H9 (cell line): Measurements from ENCODE around the gene CCSER2. TPM values are rescaled to one million over a fixed set of nuclear protein-coding genes. Genes with fewer than 3 reads are reported as not detected.

ENCODE experiments used
- DNase-seq: peaks from one replicate; pipeline ENCODE4 v3.0.0-alpha.2; 2017
- H2AFZ ChIP-seq: one replicate; pipeline ENCODE4 v1.6.1; 2013; ENCODE audit warnings: mild to moderate bottlenecking, low read length, control low read depth, moderate library complexity
- H2AK5ac ChIP-seq: 2 replicates; pipeline ENCODE4 v1.6.1; 2013; ENCODE audit warnings: low read length, control low read depth, mixed read lengths; ENCODE audit not compliant: insufficient read length
- H2BK120ac ChIP-seq: one replicate; pipeline ENCODE4 v1.6.1; 2013; ENCODE audit warnings: low read depth, mild to moderate bottlenecking, low read length, control low read depth, inconsistent platforms; ENCODE audit not compliant: poor library complexity, severe bottlenecking
- H2BK12ac ChIP-seq: 2 replicates; pipeline ENCODE4 v1.6.1; 2013; ENCODE audit warnings: low read length, control low read depth, mixed read lengths, low read depth; ENCODE audit not compliant: insufficient read length
- H2BK15ac ChIP-seq: 2 replicates; pipeline ENCODE4 v1.6.1; 2013; ENCODE audit warnings: low read depth, low read length, control low read depth
- H2BK20ac ChIP-seq: one replicate; pipeline ENCODE4 v1.6.1; 2013; ENCODE audit warnings: low read depth, mild to moderate bottlenecking, low read length, control low read depth, inconsistent platforms; ENCODE audit not compliant: poor library complexity, severe bottlenecking
- H2BK5ac ChIP-seq: 2 replicates; pipeline ENCODE4 v1.6.1; 2013; ENCODE audit warnings: low read length, control low read depth, mixed read lengths; ENCODE audit not compliant: insufficient read length
- H3K14ac ChIP-seq: 2 replicates; pipeline ENCODE4 v1.6.1; 2013; ENCODE audit warnings: low read length, control low read depth; ENCODE audit not compliant: insufficient read depth
- H3K18ac ChIP-seq: 2 replicates; pipeline ENCODE4 v1.6.1; 2013; ENCODE audit warnings: low read depth, mild to moderate bottlenecking, mixed read lengths, low read length, control low read depth; ENCODE audit not compliant: insufficient read length
- H3K23ac ChIP-seq: 2 replicates; pipeline ENCODE4 v1.6.1; 2013; ENCODE audit warnings: low read length, control low read depth, mixed read lengths, low read depth; ENCODE audit not compliant: insufficient read length
- H3K23me2 ChIP-seq: 2 replicates; pipeline ENCODE4 v1.6.1; 2013; ENCODE audit warnings: low read depth, mild to moderate bottlenecking, mixed read lengths, low read length, control low read depth; ENCODE audit not compliant: insufficient read length, poor library complexity, severe bottlenecking
- H3K27ac ChIP-seq: 2 replicates; pipeline ENCODE4 v1.5.1; 2013; ENCODE audit warnings: low read length, control low read depth, mixed read lengths, low read depth; ENCODE audit not compliant: insufficient read length
- H3K27me3 ChIP-seq: 2 replicates; pipeline ENCODE4 v1.6.1; 2013; ENCODE audit warnings: low read length, control low read depth, inconsistent platforms; ENCODE audit not compliant: insufficient read depth
- H3K4ac ChIP-seq: 2 replicates; pipeline ENCODE4 v1.6.1; 2013; ENCODE audit warnings: low read depth, mild to moderate bottlenecking, control low read depth, inconsistent platforms, low read length, moderate library complexity
- H3K4me1 ChIP-seq: 2 replicates; pipeline ENCODE4 v1.6.1; 2013; ENCODE audit warnings: low read length, control low read depth, inconsistent platforms; ENCODE audit not compliant: insufficient read depth
- H3K4me2 ChIP-seq: 2 replicates; pipeline ENCODE4 v1.6.1; 2013; ENCODE audit warnings: low read length, control low read depth, mixed read lengths; ENCODE audit not compliant: insufficient read length, insufficient read depth
- H3K56ac ChIP-seq: 2 replicates; pipeline ENCODE4 v1.6.1; 2013; ENCODE audit warnings: low read depth, mild to moderate bottlenecking, mixed read lengths, low read length, control low read depth; ENCODE audit not compliant: insufficient read length
- H3K79me1 ChIP-seq: 2 replicates; pipeline ENCODE4 v1.6.1; 2013; ENCODE audit warnings: low read depth, mild to moderate bottlenecking, moderate library complexity, low read length, control low read depth, inconsistent platforms; ENCODE audit not compliant: insufficient read depth, poor library complexity, severe bottlenecking
- H3K79me2 ChIP-seq: 2 replicates; pipeline ENCODE4 v1.6.1; 2013; ENCODE audit warnings: low read length, control low read depth, inconsistent platforms; ENCODE audit not compliant: insufficient read depth
- H3K9ac ChIP-seq: 2 replicates; pipeline ENCODE4 v1.6.1; 2013; ENCODE audit warnings: low read length, control low read depth, mixed read lengths; ENCODE audit not compliant: insufficient read length; ENCODE audit errors: extremely low read depth
- H3K9me3 ChIP-seq: one replicate; pipeline ENCODE4 v1.6.1; 2013; ENCODE audit warnings: low read depth, low read length, inconsistent platforms; ENCODE audit not compliant: control insufficient read depth
- H3T11ph ChIP-seq: one replicate; pipeline ENCODE4 v1.6.1; 2013; ENCODE audit warnings: mild to moderate bottlenecking, low read length, control low read depth, inconsistent platforms
- H4K20me1 ChIP-seq: one replicate; pipeline ENCODE4 v1.6.1; 2013; ENCODE audit not compliant: control insufficient read depth, insufficient read length, insufficient read depth
- H4K5ac ChIP-seq: 2 replicates; pipeline ENCODE4 v1.6.1; 2013; ENCODE audit warnings: low read depth, mild to moderate bottlenecking, mixed read lengths, low read length, control low read depth; ENCODE audit not compliant: insufficient read length
- H4K8ac ChIP-seq: replicated peaks from 2 replicates; pipeline ENCODE4 v1.6.1; 2013; ENCODE audit warnings: low read length, control low read depth, mixed read lengths, low read depth; ENCODE audit not compliant: insufficient read length
- H4K91ac ChIP-seq: 2 replicates; pipeline ENCODE4 v1.6.1; 2013; ENCODE audit warnings: low read depth, mild to moderate bottlenecking, moderate library complexity, mixed read lengths, low read length, control low read depth; ENCODE audit not compliant: insufficient read length
- H3K27ac Mint-ChIP-seq, 3 experiments: 2 replicates in 2 of 3; 3 replicates in 1 of 3; pipeline ENCODE4 v1.8.0; 2020 to 2021; ENCODE audit warnings: mixed read lengths in 3 of 3, mild to moderate bottlenecking in 1 of 3, moderate library complexity in 1 of 3
- H3K27me3 Mint-ChIP-seq: 2 replicates; pipeline ENCODE4 v1.8.0; 2021; ENCODE audit warnings: low read depth, mild to moderate bottlenecking, moderate library complexity, mixed read lengths
- H3K36me3 Mint-ChIP-seq, 3 experiments: 2 replicates in 2 of 3; 3 replicates in 1 of 3; pipeline ENCODE4 v1.8.0; 2020 to 2021; ENCODE audit warnings: low read depth in 3 of 3, mixed read lengths in 3 of 3; ENCODE audit not compliant: insufficient read depth in 1 of 3
- H3K4me1 Mint-ChIP-seq, 2 experiments: 2 replicates each; pipeline ENCODE4 v1.8.0; 2020; ENCODE audit warnings: mixed read lengths in 2 of 2
- H3K4me3 Mint-ChIP-seq, 2 experiments: 2 replicates in 1 of 2; 3 replicates in 1 of 2; pipeline ENCODE4 v1.8.0; 2020 to 2021; ENCODE audit warnings: mild to moderate bottlenecking in 2 of 2, mixed read lengths in 2 of 2, moderate library complexity in 1 of 2
- H3K9me3 Mint-ChIP-seq, 2 experiments: 2 replicates in 1 of 2; 3 replicates in 1 of 2; pipeline ENCODE4 v1.8.0; 2020; ENCODE audit warnings: mild to moderate bottlenecking in 2 of 2, mixed read lengths in 2 of 2, moderate library complexity in 1 of 2
- CTCF ChIP-seq: fragments of 200-600 bp; sonication (generic); conservative IDR thresholded peaks from 3 replicates; pipeline ENCODE4 v1.8.0; 2021; ENCODE audit warnings: antibody characterized with exemption, mild to moderate bottlenecking
- WGBS: extraction: QIAGEN DNeasy Blood & Tissue Kit; methylation state at CpG from one replicate; pipeline ENCODE4 v1.1.7; 2013; ENCODE audit warnings: missing lambda C conversion rate, low lambda C conversion rate, mixed read lengths; ENCODE audit not compliant: insufficient read length; ENCODE audit errors: extremely low coverage; 5-methylcytosine and 5-hydroxymethylcytosine counted together
- total RNA-seq: library from RNA; stranded (reverse); gene quantifications from 2 replicates; pipeline ENCODE4 v1.2.1, GENCODE V29; 2021

Gene CCSER2
- total RNA-seq, 1 experiment from 2014 or later, result 22.2 TPM

- Histone ChIP-seq H2BK120ac (no peak overlapping the region), H2BK15ac (no peak overlapping the region), H4K8ac (no peak overlapping the region), H2BK12ac (no peak overlapping the region), H3K4ac (no peak overlapping the region), H3K9ac (no peak overlapping the region), H3K23me2 (no peaks in the 10 kb centered on the region), H3T11ph (no peak overlapping the region), H3K4me2 (no peak overlapping the region), H3K27me3 (no peaks in the 10 kb centered on the region), H2BK5ac (no peak overlapping the region), H3K56ac (no peak overlapping the region), H3K4me1 (no peaks in the 10 kb centered on the region), H2BK20ac (no peak overlapping the region), H4K5ac (no peak overlapping the region), H4K20me1 (no peaks in the 10 kb centered on the region), H2AFZ (no peak overlapping the region), H3K14ac (no peak overlapping the region), H4K91ac (no peak overlapping the region), H3K79me2 (peaks cover 2% of the 10 kb centered on the region; the same call in 1 of the 2 replicates), H3K9me3 (no peaks in the 10 kb centered on the region), H3K23ac (no peak overlapping the region), H3K79me1 (no peaks in the 10 kb centered on the region), H3K18ac (no peak overlapping the region), H3K27ac (no peak overlapping the region), H2AK5ac (no peak overlapping the region)
- H3K27ac Mint-ChIP-seq, result peak overlapping the region in 2 of 3 experiments; percentile 18 to 69; a peak in 1 of 7 replicates
- DNase-seq, result no peak
- H3K36me3 Mint-ChIP-seq, result peaks cover 13 to 30% (median 15%) of the 10 kb centered on the region in 3 experiments; a peak in 6 of 7 replicates
- H3K4me3 Mint-ChIP-seq, result no peak overlapping the region
- peaks cover 13 to 33% of the 10 kb centered on the region in 2 experiments for H3K4me1 Mint-ChIP-seq
- no peaks in the 10 kb centered on the region for H3K27me3 Mint-ChIP-seq
- WGBS, result no CpG with 5 or more reads among the region's 2 CpGs
- no peak for TF ChIP-seq CTCF
- peaks cover 19 to 23% of the 10 kb centered on the region in 2 experiments for H3K9me3 Mint-ChIP-seq
Measured at GRCh38 chr10:84348860-84349259, 20.5 kb downstream of the CCSER2 start.
